ENCODE measurements around the gene KLF15. TPM values are rescaled to one million over a fixed set of nuclear protein-coding genes. Genes with fewer than 3 reads are reported as not detected.
"Not testable (repeated sequence)": the region's sequence is repeated elsewhere in the genome, so short reads cannot be mapped to it uniquely, and the experiment has no call there.

KLF15 gene
- total and polyA plus RNA-seq, 4 experiments from 2014 or later: 0.67 to 0.72 TPM; not detected in 2

GRCh38 chr3:126339466-126339865 is 17.7 kb downstream of the KLF15 start:
- peaks cover 2 to 3% of the 10 kb centered on the region in 2 donors for H3K27me3 Mint-ChIP-seq
- no peaks in the 10 kb centered on the region for H3K36me3 Mint-ChIP-seq
- Histone ChIP-seq H3K4me3 (ENCODE audit: low read length in 2 of 2) (no peak overlapping the region), H3K36me3 (ENCODE audit: insufficient read depth, low read length) (no peaks in the 10 kb centered on the region), H3K4me1 (ENCODE audit: insufficient read depth, low read length) (no peaks in the 10 kb centered on the region), H3K27ac (ENCODE audit: low read depth, low read length) (no peak overlapping the region), H3K27me3 (ENCODE audit: insufficient read depth, low read length) (no peaks in the 10 kb centered on the region), H3K9me3 (ENCODE audit: control insufficient read depth in 1 of 2, low read length in 2 of 2) (no peaks in the 10 kb centered on the region)
- no peaks in the 10 kb centered on the region for H3K4me1 Mint-ChIP-seq
- H3K4me3 Mint-ChIP-seq: no peak overlapping the region
- no peak overlapping the region for H3K27ac Mint-ChIP-seq
- POLR2A ChIA-PET (ENCODE audit: partially characterized antibody): no interaction called here
- peaks cover 0 to 2% (median 0%) of the 10 kb centered on the region in 8 donors for H3K9me3 Mint-ChIP-seq
- CTCF ChIA-PET (ENCODE audit: partially characterized antibody): no interaction called here
- no peak for DNase-seq
- intact Hi-C loops (cut with micrococcal nuclease): no loop called here

GRCh38 chr3:126338790-126339288 is 18.4 kb downstream of the KLF15 start:
- Mint-ChIP-seq H3K36me3 (no peaks in the 10 kb centered on the region), H3K4me3 (no peak overlapping the region), H3K9me3 (peaks cover 0 to 2% (median 0%) of the 10 kb centered on the region in 8 donors), H3K4me1 (no peaks in the 10 kb centered on the region), H3K27me3 (peaks cover 2 to 3% of the 10 kb centered on the region in 2 donors), H3K27ac (no peak overlapping the region)
- Histone ChIP-seq H3K36me3 (ENCODE audit: insufficient read depth, low read length) (no peaks in the 10 kb centered on the region), H3K9me3 (ENCODE audit: control insufficient read depth in 1 of 2, low read length in 2 of 2) (no peaks in the 10 kb centered on the region), H3K27ac (ENCODE audit: low read depth, low read length) (no peak overlapping the region), H3K4me1 (ENCODE audit: insufficient read depth, low read length) (no peaks in the 10 kb centered on the region), H3K27me3 (ENCODE audit: insufficient read depth, low read length) (no peaks in the 10 kb centered on the region), H3K4me3 (ENCODE audit: low read length in 2 of 2) (no peak overlapping the region)
- intact Hi-C loops (cut with micrococcal nuclease): no loop called here
- DNase-seq: no peak
- ChIA-PET POLR2A (ENCODE audit: partially characterized antibody) (no interaction called here), CTCF (ENCODE audit: partially characterized antibody) (no interaction called here)

GRCh38 chr3:126337980-126338651 is 19.1 kb downstream of the KLF15 start:
- Mint-ChIP-seq H3K27ac (no peak overlapping the region), H3K27me3 (peaks cover 2 to 3% of the 10 kb centered on the region in 2 donors), H3K4me3 (no peak overlapping the region), H3K4me1 (no peaks in the 10 kb centered on the region), H3K36me3 (no peaks in the 10 kb centered on the region), H3K9me3 (peaks cover 0 to 2% (median 0%) of the 10 kb centered on the region in 8 donors)
- Histone ChIP-seq H3K9me3 (ENCODE audit: control insufficient read depth in 1 of 2, low read length in 2 of 2) (no peaks in the 10 kb centered on the region), H3K4me3 (ENCODE audit: low read length in 2 of 2) (no peak overlapping the region), H3K4me1 (ENCODE audit: insufficient read depth, low read length) (no peaks in the 10 kb centered on the region), H3K27ac (ENCODE audit: low read depth, low read length) (no peak overlapping the region), H3K36me3 (ENCODE audit: insufficient read depth, low read length) (no peaks in the 10 kb centered on the region), H3K27me3 (ENCODE audit: insufficient read depth, low read length) (no peaks in the 10 kb centered on the region)
- intact Hi-C loops (cut with micrococcal nuclease): no loop called here
- ChIA-PET POLR2A (ENCODE audit: partially characterized antibody) (no interaction called here), CTCF (ENCODE audit: partially characterized antibody) (no interaction called here)
- no peak for DNase-seq

GRCh38 chr3:126331812-126332336 is 25.3 kb downstream of the KLF15 start:
- H3K4me3 Mint-ChIP-seq; POLR2A ChIA-PET (ENCODE audit: partially characterized antibody); CTCF ChIA-PET (ENCODE audit: partially characterized antibody); H3K4me1 ChIP-seq (ENCODE audit: insufficient read depth, low read length); DNase-seq; H3K27ac ChIP-seq (ENCODE audit: low read depth, low read length); intact Hi-C loops (cut with micrococcal nuclease); H3K27ac Mint-ChIP-seq; H3K4me3 ChIP-seq (ENCODE audit: low read length in 2 of 2); H3K36me3 Mint-ChIP-seq; H3K36me3 ChIP-seq (ENCODE audit: insufficient read depth, low read length); H3K27me3 ChIP-seq (ENCODE audit: insufficient read depth, low read length); H3K4me1 Mint-ChIP-seq: not testable (repeated sequence)
- Mint-ChIP-seq H3K9me3 (peaks cover 7 to 26% (median 18%) of the 10 kb centered on the region in 8 donors), H3K27me3 (peaks cover 16 to 20% of the 10 kb centered on the region in 2 donors)
- peaks cover 0 to 11% of the 10 kb centered on the region in 2 donors for H3K9me3 ChIP-seq (ENCODE audit: control insufficient read depth in 1 of 2, low read length in 2 of 2)

- no peak overlapping the region for H3K27ac ChIP-seq (ENCODE audit: low read depth, low read length)
- H3K4me3 ChIP-seq (ENCODE audit: low read length in 2 of 2): no peak overlapping the region
- ChIA-PET POLR2A (ENCODE audit: partially characterized antibody) (no interaction called here), CTCF (ENCODE audit: partially characterized antibody) (no interaction called here)
- no peak for DNase-seq
- H3K27me3 ChIP-seq (ENCODE audit: insufficient read depth, low read length): no peaks in the 10 kb centered on the region
- no peak overlapping the region for H3K27ac Mint-ChIP-seq
- H3K36me3 ChIP-seq (ENCODE audit: insufficient read depth, low read length): no peaks in the 10 kb centered on the region
- peaks cover 7 to 29% (median 18%) of the 10 kb centered on the region in 8 donors for H3K9me3 Mint-ChIP-seq
- peaks cover 20% of the 10 kb centered on the region in 2 donors for H3K27me3 Mint-ChIP-seq
- H3K36me3 Mint-ChIP-seq: peaks cover 0 to 12% of the 10 kb centered on the region in 2 donors
- H3K4me1 Mint-ChIP-seq: no peaks in the 10 kb centered on the region
- H3K9me3 ChIP-seq (ENCODE audit: control insufficient read depth in 1 of 2, low read length in 2 of 2): peaks cover 0 to 11% of the 10 kb centered on the region in 2 donors
- H3K4me1 ChIP-seq (ENCODE audit: insufficient read depth, low read length): no peaks in the 10 kb centered on the region
- no peak overlapping the region for H3K4me3 Mint-ChIP-seq
- intact Hi-C loops (cut with micrococcal nuclease): no loop called here
These were observed 27.1 kb downstream of the KLF15 start for GRCh38 chr3:126329927-126330725.

- H3K27ac Mint-ChIP-seq: no peak overlapping the region
- peaks cover 7 to 29% (median 18%) of the 10 kb centered on the region in 8 donors for H3K9me3 Mint-ChIP-seq
- peak overlapping the region in 1 of 8 donors; percentile 1 for H3K4me3 Mint-ChIP-seq
- DNase-seq: no peak
- no peaks in the 10 kb centered on the region for H3K27me3 ChIP-seq (ENCODE audit: insufficient read depth, low read length)
- H3K27ac ChIP-seq (ENCODE audit: low read depth, low read length): no peak overlapping the region
- H3K4me3 ChIP-seq (ENCODE audit: low read length in 2 of 2): no peak overlapping the region
- CTCF ChIA-PET (ENCODE audit: partially characterized antibody): no interaction called here
- H3K27me3 Mint-ChIP-seq: peaks cover 20% of the 10 kb centered on the region in 2 donors
- no peaks in the 10 kb centered on the region for H3K4me1 ChIP-seq (ENCODE audit: insufficient read depth, low read length)
- intact Hi-C loops (cut with micrococcal nuclease): no loop called here
- H3K9me3 ChIP-seq (ENCODE audit: control insufficient read depth in 1 of 2, low read length in 2 of 2): peaks cover 0 to 11% of the 10 kb centered on the region in 2 donors
- no peaks in the 10 kb centered on the region for H3K4me1 Mint-ChIP-seq
- peaks cover 0 to 12% of the 10 kb centered on the region in 2 donors for H3K36me3 Mint-ChIP-seq
- POLR2A ChIA-PET (ENCODE audit: partially characterized antibody): no interaction called here
- no peaks in the 10 kb centered on the region for H3K36me3 ChIP-seq (ENCODE audit: insufficient read depth, low read length)
These were observed 30.6 kb downstream of the KLF15 start for GRCh38 chr3:126326629-126327028.

GRCh38 chr3:126322181-126322967 is 34.8 kb downstream of the KLF15 start:
- no peak for DNase-seq
- H3K9me3 ChIP-seq (ENCODE audit: control insufficient read depth in 1 of 2, low read length in 2 of 2): no peaks in the 10 kb centered on the region
- Mint-ChIP-seq H3K4me1 (no peaks in the 10 kb centered on the region), H3K4me3 (no peak overlapping the region), H3K36me3 (peaks cover 0 to 3% of the 10 kb centered on the region in 2 donors), H3K27me3 (peaks cover 0 to 5% of the 10 kb centered on the region in 2 donors), H3K9me3 (peaks cover 0 to 6% (median under 1%) of the 10 kb centered on the region in 8 donors), H3K27ac (no peak overlapping the region)
- no peaks in the 10 kb centered on the region for H3K4me1 ChIP-seq (ENCODE audit: insufficient read depth, low read length)
- no peaks in the 10 kb centered on the region for H3K27me3 ChIP-seq (ENCODE audit: insufficient read depth, low read length)
- ChIA-PET POLR2A (ENCODE audit: partially characterized antibody) (no interaction called here), CTCF (ENCODE audit: partially characterized antibody) (no interaction called here)
- H3K27ac ChIP-seq (ENCODE audit: low read depth, low read length): no peak overlapping the region
- intact Hi-C loops (cut with micrococcal nuclease): no loop called here
- no peaks in the 10 kb centered on the region for H3K36me3 ChIP-seq (ENCODE audit: insufficient read depth, low read length)
- H3K4me3 ChIP-seq (ENCODE audit: low read length in 2 of 2): no peak overlapping the region

Data from CD4-positive, alpha-beta memory T cell (primary cell).